DLD1 (cell line): Measurements from ENCODE around the gene PLEKHA1.

Experiments used
- in situ Hi-C: cut with HindIII; loops from 2 replicates; pipeline ENCODE4 v1.10.0; 2017; ENCODE audit warnings: low sequenced_read_pairs

Gene PLEKHA1

DNA sequence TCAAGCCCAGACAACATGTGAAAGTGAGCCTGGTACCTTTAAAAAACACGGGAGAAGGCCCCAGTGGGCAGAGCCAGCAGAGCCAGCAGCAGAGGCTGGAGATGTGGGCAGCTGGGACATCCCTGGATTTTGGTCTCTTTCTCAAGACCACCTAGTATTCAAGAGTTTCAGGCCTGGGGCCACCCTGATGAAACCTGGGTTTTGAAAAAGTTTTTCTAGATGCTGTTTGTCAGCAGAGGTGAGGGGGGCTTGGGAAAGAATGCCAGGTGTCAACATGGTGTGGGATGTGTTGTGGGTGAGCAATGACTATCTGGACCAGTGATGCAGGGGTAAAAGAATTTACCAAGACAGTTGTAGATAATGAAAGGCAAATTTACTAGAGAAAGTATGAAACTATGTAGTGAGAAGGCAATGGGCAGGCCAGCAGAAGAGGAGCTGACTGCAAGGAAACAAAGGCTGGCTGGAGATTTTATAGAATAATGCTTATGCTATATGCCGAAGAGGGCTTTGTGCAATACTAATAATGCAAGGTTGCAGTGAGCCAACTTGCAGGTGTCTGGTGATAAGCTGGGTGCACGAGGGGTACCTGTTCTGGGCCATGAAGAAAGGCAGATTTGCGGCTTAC, 28.1 kb upstream of the PLEKHA1 start:
- in situ Hi-C loops, result no loop called here

DNA sequence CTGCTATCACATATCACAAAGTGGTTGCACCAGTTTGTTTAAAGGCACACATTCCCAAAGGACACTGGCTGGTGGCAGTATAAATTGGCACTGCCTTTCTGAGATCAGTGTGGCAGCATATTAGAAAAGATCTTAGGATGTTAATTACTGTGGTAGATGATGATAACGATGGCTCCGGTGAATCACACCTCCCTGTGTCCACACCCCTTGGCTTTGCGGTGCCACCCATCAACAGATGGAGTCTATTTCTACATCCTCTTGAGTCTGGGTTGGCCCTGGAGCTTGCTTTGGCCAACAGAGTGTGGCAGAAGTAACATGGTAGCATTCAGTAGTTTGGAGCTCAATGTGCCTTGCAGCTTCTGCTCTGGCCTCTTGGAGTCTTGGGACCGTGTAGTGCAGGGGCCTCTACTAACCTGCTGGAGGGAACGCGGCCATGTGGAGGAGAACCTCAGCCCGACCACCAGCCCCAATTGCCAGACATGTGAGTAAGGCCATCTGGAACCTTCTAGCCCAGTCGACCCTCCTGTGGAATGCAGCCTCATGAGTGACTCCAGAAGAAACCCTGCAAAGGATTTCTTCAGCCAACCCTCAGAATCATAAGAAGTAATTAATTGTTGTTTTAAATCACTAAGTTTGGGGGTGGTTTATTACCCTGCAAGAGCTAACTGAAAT, 27.2 kb upstream of the PLEKHA1 start:
- in situ Hi-C loops, result no loop called here

DNA sequence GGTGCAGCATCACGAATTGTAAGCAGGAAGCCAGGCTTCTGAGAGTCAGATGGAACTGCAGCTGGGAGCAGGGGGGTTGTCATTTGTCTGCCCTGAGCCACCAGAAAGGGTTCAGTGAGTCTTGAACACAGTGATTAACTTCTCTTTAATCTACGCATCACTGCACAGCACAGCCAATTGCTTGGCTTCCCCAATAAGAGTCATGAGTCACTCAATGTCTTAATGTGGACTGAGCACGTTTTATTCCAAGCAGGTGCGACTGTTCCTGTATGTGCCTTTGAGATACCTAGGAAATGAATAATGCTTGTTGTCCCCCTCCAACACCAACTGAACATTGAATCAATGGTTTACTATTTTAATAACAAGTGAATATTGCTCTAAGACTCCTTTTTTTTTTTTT, 26.0 kb upstream of the PLEKHA1 start:
- in situ Hi-C loops, result no loop called here

DNA sequence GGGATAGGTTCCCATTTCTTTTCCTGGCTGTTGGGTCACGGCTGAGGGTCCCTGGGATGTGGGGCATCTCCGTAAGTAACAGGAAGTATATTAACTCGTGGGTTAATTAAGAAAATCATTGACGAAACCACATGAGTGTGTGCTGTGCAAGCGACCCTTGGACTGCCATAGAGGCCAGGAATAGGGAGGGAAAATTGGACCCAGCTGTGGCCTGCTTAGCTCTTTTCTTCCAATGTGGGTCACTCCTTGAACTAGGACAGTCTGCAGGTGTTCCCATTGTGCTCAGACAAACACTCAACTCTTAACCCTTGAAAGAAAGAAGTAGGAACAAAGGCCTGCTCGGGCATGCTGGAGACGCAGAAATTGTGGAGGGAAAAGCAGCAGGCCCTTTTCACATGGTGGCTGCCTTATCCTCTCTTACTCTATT, 25.6 kb upstream of the PLEKHA1 start:
- in situ Hi-C loops, result no loop called here

DNA sequence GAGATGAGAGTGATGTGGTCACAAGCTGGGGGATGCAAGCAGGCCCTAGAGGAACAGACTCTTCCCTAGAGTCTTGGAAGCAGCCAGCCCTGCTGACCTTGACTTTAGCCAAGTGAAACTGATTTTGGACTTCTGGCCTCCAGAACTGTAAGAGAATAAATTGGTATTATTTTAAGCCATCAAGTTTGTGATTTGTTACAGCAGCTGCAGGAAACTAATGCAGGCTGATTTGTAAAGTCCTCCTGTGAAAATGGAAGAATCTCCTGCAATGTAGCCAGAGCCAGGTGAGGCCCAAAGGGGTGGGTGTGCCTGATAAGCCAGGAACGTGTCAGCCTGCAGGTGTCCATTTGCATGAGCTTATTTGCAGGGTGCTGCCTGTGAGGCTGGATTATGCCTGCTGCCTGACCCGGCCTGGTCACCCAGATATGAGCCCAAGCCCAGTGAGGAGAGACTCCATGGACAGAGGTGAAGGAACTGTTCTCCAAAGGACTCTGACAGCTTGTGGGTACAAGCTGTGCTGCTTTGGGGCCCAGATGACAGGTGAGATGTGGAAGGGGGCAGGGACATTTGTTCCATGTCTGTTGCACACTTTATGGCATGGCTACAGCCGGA, 24.6 kb upstream of the PLEKHA1 start:
- in situ Hi-C loops, result no loop called here

DNA sequence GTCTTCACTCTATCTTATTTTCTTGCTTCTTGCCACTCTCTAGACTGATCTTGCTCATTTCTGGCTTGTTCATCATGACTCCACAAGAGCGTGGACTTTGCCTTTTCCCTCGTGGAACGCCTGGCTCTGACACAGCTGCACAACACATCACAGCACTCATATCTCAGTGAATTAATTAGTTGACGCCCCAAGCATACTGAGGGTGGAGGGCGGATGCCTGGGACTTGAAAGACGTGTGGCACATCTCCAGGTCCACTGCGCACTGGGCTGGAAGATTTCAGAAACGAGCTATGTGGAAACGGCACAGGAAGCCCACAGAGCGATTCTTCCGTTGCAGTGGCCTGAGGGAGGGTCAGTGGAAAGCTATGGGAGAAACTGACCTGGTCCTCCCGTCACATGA, 23.6 kb upstream of the PLEKHA1 start:
- in situ Hi-C loops, result no loop called here

DNA sequence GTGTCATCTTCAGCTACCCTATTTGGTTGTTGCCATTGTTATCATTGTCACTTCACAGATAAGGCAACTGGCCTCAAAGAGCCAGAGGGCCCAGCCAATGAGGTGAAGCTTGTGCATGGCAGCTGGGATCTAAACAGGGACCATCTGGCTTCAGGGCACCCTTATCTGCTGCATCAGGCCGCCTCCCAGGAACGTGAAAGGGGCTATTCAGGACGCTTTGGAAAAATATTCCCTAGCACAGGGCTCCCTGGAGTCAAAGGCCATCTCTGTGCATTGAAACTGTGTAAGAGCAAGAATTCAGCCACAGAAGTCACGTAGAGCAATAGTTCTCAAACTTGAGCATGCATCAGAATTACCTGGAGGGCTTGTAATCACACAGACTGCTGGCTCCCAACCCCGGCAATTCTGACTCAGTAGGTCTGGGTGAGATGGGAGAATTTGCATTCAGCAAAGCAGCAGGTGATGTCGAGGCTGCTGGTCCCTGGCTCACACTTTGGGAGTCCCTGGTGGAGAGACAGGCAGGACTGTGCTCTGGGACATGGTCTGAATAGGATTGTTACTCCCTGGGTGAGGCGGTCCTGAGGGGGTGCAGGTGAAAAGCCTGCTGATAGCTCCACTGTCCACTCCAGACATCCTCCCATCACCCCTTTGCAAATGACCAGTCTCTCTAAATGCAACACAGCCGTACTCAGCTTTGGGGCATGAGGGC, 21.5 kb upstream of the PLEKHA1 start:
- in situ Hi-C loops, result no loop called here

DNA sequence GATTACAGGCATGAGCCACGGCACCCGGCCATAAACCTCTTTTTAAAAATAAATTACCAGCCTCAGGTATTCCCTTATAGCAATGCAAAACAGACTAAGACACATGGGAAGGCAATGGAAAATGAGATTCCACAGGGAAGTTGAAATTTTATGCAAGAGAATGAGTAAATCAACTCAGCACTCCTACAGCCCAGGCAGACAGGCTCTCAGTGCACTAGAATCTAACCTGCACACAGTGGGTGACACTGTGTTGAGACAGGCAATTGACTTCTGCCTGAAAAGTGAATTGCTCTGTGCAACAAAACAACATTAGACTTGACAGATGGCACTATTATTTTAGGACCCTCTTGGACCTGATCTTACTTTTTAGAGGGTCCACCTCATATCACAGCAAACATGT, 20.1 kb upstream of the PLEKHA1 start:
- in situ Hi-C loops, result no loop called here

DNA sequence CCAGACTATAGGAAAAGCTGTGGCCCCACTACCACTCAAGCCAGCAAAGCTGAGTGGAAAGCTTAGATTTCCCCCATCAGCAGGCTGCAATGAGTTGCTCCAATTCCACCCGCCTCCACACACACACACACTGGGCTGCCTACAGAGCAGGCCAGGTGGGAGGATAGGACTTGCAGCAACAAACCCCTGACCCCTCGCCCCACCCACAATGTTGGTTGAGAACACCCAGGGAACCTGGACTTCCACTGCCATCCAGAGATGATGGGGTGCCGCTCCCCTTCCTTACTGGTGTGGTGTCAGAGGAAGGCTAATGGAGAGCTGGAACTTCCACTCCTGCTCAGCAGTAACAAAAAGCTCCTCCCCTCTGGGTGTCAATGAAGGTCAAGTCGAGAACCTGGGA, 16.8 kb upstream of the PLEKHA1 start:
- in situ Hi-C loops, result no loop called here

DNA sequence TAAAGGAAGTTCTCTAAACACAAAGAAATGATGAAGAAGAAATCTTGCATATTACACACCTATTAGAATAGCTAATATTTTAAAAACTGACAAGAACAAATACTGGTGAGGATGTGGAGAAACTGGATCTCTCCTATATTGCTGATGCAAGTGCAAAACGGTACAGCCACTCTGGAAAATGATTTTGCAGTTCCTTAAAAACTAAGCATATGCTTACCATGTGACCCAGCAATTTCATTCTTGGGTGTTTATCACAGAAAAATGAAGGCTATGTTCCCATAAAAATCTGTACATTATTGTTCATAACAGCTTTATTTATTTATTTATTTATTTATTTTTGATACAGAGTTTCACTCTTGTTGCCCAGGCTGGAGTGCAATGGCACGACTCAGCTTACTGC, 14.9 kb upstream of the PLEKHA1 start:
- in situ Hi-C loops, result no loop called here

DNA sequence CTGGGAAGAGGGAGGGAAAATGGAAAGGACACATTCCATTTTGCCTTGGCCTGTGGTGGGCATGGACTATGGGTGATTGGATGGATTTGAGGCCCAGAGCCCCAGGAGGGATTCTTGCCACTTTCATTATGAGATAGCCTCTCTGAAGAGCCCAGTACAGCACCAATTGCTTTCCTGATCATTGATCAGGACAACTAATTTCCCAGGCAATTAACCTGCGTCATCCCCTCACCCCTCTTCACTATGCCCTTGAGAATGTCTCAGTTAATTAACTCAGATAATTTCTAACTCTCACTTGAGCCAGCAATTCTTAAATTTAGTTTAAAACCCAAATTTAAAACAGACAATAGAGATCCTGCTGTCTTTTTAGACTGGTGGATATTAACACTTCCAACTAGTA, 13.5 kb upstream of the PLEKHA1 start:
- in situ Hi-C loops, result no loop called here

DNA sequence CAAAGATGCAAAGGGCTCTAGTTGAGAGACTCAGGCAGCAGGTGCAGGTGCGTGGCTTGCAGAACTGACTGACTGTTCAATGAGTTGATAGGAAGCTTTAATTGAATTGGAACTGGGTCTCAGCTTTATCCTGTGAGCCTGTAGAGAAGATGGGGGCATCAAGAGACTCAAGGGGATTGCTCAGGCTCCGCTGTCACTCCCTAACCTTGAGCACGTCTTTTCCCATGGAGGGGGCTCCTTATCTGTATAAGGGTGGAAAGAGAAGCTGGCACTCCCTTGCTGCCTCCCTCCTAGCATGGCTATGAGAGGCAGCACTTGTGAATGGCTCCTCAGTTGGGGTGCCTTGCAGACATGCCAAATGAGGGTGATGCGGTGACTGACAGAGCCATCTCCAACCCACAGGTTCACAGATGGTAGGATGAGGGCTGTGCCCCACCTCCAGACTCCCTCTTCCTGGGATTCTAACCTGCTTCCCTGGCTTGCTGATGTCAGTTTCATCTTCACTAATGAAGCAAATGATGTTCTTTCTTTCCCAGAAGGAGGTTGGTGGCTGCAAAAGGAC, 12.4 kb upstream of the PLEKHA1 start:
- in situ Hi-C loops, result no loop called here

DNA sequence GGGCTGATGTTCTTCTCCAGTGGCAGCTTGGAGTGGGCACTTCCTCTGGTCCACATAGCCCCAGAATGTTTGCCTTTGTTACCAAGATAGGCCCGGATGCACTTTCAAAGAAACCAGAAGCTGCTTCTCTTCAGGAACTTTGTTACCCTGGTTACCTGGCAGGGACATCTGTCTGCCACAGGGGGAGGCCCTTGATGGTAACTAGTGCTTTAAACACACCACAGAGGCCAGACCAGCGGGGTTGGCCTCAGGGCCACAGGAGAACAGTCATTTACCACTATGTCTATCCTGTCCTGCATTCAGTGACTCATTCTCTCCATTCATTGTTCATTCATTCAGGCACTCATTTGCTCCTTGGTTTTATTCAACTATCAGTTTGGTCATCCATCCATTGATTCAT, 11.9 kb upstream of the PLEKHA1 start:
- in situ Hi-C loops, result no loop called here

DNA sequence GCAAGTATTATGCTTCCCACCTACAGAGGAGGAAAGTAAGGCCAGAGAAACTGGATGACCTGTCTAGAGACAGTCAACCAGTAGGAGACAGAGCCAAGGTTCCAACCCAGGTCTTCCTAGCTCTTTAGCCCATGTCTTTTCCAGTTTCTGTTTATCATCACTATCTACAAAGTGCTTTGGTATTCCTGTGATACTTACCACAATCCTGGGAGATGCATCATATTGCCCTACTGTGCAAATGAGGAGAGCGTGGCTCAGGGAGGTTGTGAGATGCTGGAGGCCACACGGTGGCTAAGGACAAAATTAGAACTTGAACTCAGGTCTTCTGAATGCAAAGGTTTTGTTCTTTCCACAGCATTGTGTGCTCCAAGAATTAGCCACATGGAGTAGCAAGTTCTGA, 11.2 kb upstream of the PLEKHA1 start:
- in situ Hi-C loops, result no loop called here

DNA sequence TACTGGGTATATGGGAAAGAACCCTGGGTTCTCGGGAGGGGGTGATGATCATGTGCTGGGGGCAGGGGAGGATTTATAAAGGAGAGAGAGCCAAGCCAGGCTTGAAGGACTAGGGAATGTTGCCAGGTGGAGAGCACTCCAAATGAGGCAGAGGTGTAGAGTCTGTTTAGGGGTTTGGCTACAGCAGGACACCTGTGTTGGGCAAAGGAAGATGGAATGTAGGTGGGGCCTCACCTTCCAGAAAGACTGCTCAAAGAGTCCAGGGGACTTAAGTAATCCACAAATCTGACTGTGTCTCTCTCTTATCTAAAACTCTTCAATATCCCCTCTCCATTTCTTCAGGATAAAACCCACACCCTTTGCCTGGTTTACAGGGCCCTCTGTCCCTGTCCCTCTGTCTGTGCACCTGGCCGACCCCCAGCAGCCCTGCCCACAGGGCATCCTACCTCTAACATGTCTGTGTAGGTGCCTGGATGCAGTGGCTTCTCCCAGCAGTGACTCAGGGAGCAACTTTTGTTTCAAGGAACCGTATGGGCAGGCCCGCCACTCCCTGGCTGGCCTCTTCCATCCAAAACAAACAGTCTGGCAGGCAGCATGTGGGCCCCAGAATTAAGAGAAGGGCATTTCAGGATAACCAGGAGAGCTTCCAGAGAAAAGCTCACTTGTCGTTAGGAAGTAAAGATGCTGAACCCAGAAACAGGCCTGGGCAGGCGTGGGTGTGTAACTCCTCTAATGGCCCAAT, 10.6 kb upstream of the PLEKHA1 start:
- in situ Hi-C loops, result no loop called here

DNA sequence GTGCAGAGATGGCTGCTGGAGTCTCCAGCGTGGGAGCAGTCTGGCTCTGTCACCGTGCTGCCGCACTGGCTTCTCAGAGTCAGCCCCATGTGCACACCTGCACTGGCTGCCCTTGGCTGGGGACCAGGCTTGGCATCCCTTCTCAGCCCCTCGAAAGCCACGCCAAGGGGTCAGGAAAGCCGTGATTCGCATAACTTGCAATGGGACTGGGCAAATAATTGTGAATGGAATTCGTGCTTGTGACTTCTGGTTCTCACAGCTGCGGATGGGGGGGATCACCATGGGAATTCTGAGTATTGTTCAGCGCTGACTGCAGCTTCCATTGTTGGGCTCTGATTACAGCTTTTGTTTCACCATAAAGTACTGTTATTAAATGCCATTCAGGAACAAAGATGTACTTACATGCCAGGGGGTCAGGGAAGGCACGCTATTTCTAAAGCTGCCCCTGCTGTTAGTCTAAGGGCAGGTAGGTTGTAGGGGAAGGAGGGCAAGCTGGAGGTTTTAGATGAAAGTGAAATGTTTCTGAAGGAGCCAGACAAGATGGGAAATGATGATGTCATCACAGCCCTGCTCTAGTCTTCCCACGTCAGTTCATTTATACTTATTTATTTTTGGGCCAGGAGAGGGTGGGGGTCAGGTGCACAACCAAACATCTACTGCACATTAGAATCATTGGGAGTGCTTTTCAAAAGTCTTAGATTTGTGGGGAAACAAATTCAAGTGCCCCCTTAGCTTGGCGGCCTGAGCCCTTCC, 5.8 kb upstream of the PLEKHA1 start:
- in situ Hi-C loops, result no loop called here

DNA sequence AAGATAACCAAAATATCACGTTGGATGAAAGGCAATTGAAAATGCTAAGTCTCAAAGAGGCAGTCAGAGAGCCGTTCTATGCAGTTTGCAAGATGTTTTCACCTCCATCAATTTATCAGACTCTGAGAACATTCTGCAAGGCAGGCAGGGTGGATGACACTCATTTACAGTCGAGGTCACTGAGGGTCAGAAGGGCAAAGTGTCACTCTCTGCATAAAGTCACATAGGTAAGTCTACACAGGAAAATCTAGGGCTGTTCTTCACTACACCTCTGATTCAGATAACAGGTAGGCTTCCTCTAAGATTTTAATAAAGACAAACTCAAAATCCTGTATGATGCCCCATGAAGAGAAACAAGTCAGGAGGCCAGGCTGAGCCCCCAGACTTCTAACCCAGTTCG, 1.4 kb upstream of the PLEKHA1 start:
- in situ Hi-C loops, result no loop called here

DNA sequence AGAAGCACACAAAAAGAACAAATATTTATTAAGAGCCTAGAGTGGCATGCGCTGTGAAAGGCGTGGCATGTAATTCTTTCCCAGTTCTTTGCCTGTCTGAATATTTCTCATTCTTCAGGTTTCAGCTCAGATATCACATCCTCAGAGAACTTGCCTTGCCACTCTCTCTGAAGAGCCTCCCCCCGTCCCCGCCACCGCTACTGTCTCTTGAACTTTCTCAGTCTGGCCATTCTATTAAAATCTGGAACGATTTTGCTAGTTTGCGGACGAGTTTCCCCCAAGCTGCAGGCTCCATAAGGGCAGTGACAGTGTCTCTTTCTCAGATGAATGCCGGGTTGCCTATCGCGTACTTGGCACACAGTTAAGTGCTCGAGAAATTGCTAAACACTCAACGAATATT, 787 bp upstream of the PLEKHA1 start:
- in situ Hi-C loops, result no loop called here

DNA sequence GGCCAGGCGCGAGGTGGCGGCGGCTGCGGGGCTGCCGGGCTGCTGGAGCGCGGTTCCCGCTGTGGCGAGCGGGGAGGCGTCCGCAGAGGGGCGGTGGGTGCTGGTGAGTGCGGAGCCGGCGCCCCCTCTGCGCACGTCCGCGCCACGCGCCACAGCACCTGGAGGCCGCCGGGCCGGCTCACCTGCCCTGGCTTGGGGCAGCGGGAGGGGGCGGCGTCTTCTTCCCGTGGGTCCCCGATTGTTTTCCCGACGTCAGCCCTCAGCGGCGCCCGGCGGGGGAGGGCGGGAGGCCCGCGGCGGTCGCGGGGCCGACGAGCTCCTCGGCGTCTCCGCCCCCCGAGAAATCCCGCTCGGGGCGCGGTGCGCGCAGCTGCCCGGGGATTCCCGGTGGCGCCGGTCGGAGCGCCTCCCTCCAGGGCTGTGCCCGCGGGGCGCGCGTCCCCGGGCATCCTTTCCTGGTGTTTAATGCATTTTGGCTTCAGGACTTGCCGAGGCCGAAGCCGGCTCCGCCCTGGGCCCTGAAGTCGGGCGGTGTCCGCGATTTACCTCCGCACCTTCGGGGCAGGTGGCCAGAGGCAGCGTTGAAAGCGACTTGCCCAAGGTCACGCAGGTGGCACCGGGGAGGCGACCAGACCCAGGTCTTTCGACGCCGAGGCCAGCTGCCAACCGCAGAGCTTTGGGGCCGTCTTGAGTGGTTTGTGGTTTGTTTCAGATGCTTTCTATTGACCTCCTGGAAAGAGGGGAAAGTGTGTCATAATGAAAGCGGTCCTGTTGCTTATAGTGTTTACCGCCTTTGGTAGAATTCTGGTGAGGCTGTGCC, 561 bp downstream of the PLEKHA1 start:
- in situ Hi-C loops, result no loop called here
